RWPE1 (cell line): ENCODE measurements around the gene PARN.

Experiments
- CTCF ChIA-PET: fragments of 350-600 bp; sonication (Branson Sonifier 250); formaldehyde crosslinking; extraction: SDS; loops from one replicate; lab custom pipeline; 2021; lab: Yijun Ruan, JAX
- POLR2A ChIA-PET: fragments of 400-600 bp; formaldehyde crosslinking; extraction: SDS; loops from one replicate; lab custom pipeline; 2020; ENCODE audit warnings: antibody characterized with exemption; ENCODE audit not compliant: low non-redundant PET; lab: Yijun Ruan, JAX
- DNase-seq: peaks from one replicate; pipeline ENCODE4 v3.0.0; 2012; ENCODE audit warnings: low spot score
- H3K27ac ChIP-seq: fragments of 450-650 bp; 2 replicates; pipeline ENCODE4 v1.5.1; 2017
- TF ChIP-seq, protein P1 (sequence below): fragments of 450-650 bp; conservative IDR thresholded peaks from 2 replicates; pipeline ENCODE4 v1.5.1; 2017; ENCODE audit warnings: low read depth, mild to moderate bottlenecking

Gene PARN

DNA sequence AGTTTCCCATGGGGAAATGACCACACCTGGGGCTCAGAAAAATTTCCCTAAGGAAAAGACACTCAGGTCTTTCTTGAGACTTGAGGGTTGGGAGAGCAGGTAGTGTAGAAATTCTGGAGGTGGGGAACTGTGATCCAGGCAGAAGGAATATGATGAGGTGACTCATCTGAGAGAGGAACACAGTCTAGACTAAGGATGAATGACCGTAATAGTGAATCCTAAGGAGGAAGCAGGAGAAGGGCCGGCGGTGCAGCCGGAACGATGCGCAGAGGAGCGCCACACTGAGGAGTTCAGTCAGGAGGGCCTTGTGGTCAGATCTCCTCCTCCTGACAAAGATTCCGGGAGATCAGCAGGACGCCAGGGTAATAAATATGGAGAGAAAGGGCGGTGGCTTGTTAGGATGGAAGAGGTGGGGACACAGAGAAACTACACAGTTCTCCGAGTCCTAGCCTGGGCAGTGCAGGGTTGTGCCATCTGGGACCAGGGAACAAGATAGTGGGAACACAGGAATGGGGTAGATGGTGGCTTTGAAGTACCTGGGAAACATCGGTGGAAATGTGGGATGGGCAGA lies 135.6 kb downstream of the PARN start:
- DNase-seq = no peak
- no peak overlapping the region for H3K27ac ChIP-seq
- POLR2A ChIA-PET = no interaction called here
- TF ChIP-seq, protein P1, sequence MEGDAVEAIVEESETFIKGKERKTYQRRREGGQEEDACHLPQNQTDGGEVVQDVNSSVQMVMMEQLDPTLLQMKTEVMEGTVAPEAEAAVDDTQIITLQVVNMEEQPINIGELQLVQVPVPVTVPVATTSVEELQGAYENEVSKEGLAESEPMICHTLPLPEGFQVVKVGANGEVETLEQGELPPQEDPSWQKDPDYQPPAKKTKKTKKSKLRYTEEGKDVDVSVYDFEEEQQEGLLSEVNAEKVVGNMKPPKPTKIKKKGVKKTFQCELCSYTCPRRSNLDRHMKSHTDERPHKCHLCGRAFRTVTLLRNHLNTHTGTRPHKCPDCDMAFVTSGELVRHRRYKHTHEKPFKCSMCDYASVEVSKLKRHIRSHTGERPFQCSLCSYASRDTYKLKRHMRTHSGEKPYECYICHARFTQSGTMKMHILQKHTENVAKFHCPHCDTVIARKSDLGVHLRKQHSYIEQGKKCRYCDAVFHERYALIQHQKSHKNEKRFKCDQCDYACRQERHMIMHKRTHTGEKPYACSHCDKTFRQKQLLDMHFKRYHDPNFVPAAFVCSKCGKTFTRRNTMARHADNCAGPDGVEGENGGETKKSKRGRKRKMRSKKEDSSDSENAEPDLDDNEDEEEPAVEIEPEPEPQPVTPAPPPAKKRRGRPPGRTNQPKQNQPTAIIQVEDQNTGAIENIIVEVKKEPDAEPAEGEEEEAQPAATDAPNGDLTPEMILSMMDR = no peak
- CTCF ChIA-PET = no interaction called here

DNA sequence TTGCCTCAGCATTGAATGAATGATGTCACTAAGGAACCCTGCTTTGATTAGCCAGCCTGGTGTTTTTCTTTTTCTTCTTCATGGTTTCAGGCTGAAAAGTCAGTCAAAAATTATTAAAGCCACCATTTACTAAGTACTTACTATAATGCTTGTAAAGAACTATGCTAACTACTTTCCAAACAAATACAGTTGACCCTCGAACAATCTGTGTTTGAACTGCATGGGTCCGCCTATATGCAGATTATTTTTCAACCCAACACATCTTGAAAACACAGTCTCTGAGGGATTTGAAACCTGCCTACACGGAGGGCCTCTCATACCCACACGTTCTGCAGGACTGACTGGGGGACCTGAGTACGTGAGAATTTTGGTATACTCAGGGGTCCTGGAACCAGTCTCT lies 136.3 kb downstream of the PARN start:
- DNase-seq = no peak
- POLR2A ChIA-PET = no interaction called here
- CTCF ChIA-PET = no interaction called here
- TF ChIP-seq, protein P1 = no peak
- no peak overlapping the region for H3K27ac ChIP-seq

DNA sequence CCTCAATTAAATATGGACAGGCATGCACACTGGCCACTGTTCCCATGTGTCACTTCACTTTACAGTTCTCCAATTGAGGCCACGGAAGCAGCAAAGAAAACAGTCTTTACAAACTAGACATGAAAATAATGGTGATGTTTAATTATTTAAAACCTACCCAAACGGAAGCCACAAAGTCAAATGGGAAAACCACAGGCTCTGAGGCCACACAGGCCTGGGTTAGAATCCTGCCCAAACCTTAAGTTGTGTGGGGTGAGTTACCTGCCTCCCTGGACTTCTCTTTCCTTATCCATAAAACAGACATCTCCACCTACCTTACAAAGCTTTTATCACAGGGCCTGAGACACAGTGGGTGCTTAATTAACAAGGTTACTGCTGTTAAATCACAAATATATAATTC lies 137.4 kb downstream of the PARN start:
- ChIA-PET POLR2A (no interaction called here), CTCF (no interaction called here)
- TF ChIP-seq, protein P1 = no peak
- DNase-seq = no peak
- no peak overlapping the region for H3K27ac ChIP-seq

DNA sequence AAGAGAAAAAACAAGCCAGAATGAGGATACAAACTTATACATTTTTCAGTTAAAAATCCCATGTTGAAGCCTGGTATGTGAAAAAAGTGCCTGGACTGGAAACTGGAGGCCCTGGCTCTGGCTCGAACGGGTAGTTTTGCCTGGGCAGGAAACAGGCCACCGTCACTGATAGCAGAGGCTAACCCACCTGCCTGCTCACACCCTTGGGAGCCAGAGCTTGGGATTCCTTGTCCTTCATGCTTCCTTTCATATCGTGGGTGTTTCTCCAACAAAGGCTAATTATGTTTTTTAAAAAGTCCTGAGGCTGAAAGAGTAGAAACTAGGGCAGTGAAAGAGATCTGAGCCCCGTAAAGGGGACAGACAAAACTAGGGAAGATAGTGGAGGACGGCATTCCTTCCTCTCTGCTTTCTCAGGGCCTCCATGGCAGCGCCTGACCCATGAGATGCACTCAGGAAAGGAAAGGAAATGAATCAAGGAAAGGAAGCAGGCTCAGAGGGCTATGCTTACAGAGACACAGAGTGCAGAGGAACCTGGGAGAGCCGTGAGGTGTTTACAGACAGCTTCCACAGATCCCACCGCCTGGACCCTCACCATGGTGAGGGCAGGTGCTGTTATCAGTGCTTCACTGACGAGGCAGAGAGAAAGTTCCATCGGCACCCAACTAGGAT lies 138.1 kb downstream of the PARN start:
- CTCF ChIA-PET = interaction anchor here (0.6 kb wide), 1 partner anchor 158 kb away, joined by 3 read pairs; no protein-coding TSS in a partner anchor
- POLR2A ChIA-PET = no interaction called here
- no peak overlapping the region for H3K27ac ChIP-seq
- no peak for DNase-seq
- TF ChIP-seq, protein P1 = no peak

DNA sequence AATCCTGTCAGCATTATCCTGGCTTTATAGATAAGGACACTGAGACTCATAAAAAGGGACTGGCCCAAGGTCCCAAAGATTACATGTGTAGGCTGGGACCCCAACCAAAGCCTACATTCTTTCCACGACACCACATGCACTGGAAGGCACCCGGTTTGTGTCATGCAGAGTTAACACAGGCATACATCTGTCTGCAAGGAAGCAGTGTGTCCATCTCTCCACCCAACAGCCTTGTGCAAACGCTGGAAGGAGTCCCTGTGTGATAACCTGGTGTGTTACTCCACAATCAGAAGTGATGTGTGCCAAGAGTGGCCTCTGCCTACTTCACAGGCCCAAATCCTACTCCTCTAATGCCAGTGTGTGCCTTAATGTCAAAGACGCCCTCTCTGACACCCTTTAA lies 139.8 kb downstream of the PARN start:
- DNase-seq = no peak
- ChIA-PET POLR2A (no interaction called here), CTCF (no interaction called here)
- TF ChIP-seq, protein P1 = no peak
- H3K27ac ChIP-seq = no peak overlapping the region

DNA sequence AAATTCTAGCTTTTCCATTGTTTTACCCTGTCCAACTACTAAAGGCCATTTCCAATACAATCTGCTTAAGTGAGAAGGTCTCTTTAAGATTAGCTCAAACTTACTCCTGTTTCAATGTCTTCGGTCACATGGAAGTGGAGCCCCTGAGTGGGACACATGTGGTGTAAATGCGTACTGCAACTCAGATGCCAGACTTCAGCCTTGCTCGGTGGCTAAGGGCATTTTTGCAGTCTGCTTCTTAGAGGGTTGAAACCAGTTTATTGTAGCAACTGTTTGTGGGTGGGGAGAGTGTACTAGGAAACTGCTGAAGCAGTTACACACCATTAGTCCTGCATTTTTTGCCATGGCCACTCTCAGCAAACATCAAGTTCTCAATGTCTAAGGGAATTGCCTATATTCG lies 140.6 kb downstream of the PARN start:
- TF ChIP-seq, protein P1 = no peak
- H3K27ac ChIP-seq = no peak overlapping the region
- no peak for DNase-seq
- CTCF ChIA-PET = interaction anchor here (0.6 kb wide), 1 partner anchor 427 kb away, joined by 4 read pairs; no protein-coding TSS in a partner anchor
- POLR2A ChIA-PET = interaction anchor here (0.6 kb wide), 1 partner anchor 188 kb away, joined by 3 read pairs; no protein-coding TSS in a partner anchor
